Breast epithelium (tissue), 3 donors: ENCODE measurements around the gene CENPC.

Source experiments
- POLR2A ChIP-seq: fragments of 450-650 bp; IDR thresholded peaks from one replicate; pipeline ENCODE4 v1.6.1; 2016; ENCODE audit warnings: antibody characterized with exemption, mild to moderate bottlenecking, moderate library complexity
- TF ChIP-seq, protein P1 (sequence below), 3 donors: fragments of 450-650 bp; IDR thresholded peaks; one replicate each; pipeline ENCODE4 v1.5.1; 2016 to 2017; ENCODE audit warnings: antibody characterized with exemption in 3 of 3, mild to moderate bottlenecking in 3 of 3, moderate library complexity in 3 of 3

DNA sequence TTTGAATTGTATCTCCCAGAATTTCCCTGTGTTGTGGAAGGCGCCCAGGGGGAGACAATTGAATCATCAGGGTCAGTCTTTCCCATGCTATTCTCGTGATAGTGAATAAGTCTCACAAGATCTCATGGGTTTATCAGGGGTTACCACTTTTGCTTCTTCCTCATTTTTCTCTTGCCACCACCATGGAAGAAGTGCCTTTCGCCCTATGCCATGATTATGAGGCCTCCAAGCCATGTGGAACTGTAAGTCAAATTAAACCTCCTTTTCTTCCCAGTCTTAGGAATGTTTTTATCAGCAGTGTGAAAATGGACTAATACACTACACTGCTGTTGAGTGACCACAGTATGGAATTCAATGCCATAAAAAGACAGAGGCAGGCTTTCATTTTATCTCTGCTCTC, 12.2 kb downstream of the CENPC start:
- TF ChIP-seq, protein P1, sequence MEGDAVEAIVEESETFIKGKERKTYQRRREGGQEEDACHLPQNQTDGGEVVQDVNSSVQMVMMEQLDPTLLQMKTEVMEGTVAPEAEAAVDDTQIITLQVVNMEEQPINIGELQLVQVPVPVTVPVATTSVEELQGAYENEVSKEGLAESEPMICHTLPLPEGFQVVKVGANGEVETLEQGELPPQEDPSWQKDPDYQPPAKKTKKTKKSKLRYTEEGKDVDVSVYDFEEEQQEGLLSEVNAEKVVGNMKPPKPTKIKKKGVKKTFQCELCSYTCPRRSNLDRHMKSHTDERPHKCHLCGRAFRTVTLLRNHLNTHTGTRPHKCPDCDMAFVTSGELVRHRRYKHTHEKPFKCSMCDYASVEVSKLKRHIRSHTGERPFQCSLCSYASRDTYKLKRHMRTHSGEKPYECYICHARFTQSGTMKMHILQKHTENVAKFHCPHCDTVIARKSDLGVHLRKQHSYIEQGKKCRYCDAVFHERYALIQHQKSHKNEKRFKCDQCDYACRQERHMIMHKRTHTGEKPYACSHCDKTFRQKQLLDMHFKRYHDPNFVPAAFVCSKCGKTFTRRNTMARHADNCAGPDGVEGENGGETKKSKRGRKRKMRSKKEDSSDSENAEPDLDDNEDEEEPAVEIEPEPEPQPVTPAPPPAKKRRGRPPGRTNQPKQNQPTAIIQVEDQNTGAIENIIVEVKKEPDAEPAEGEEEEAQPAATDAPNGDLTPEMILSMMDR (IDR thresholded peaks at IDR 0.05): no peak
- no peak for TF ChIP-seq POLR2A
